Lower leg skin (tissue), 3 donors: ENCODE results near the gene P2RY8.

Experiments used
- CTCF ChIP-seq, 3 donors: fragments of 450-650 bp; IDR thresholded peaks; one replicate each; pipeline ENCODE4 v1.5.1; 2016; ENCODE audit warnings: antibody characterized with exemption in 3 of 3, mild to moderate bottlenecking in 3 of 3, moderate library complexity in 2 of 3
- POLR2A ChIP-seq, 2 donors: fragments of 450-650 bp; IDR thresholded peaks; one replicate each; pipeline ENCODE4 v1.6.1; 2016 to 2017; ENCODE audit warnings: antibody characterized with exemption in 2 of 2, mild to moderate bottlenecking in 1 of 2, moderate library complexity in 1 of 2

- TF ChIP-seq CTCF (IDR thresholded peaks at IDR 0.05) (no peak), POLR2A (IDR thresholded peaks at IDR 0.05) (no peak)
These were observed 109.2 kb downstream of the P2RY8 start for GRCh38 chrX:1427756-1428155.
